Measurements from ENCODE around the gene OAS3.

Gene OAS3

DNA sequence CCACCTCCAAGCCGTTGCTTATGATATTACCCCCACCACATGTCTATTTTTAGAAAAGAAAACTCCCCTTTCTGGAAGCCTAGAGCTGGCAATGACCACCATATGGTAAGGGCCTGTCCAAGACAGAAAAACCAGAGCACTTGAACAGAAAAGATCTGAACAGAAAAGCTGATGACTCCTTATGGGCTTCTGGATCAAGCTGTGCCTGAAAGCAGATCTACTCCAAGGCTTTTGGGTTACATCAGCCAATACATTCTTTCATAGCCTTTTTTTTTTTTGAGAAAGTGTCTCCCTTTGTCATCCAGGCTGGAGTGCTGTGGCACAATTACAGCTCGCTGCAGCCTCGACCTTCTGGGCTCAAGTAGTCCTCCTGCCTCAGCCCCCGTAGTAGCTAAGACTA, 23.3 kb downstream of the OAS3 start:
- no peak for DNase-seq

GRCh38 chr12:112962561-112962960, 24.3 kb downstream of the OAS3 start:
- no peak for DNase-seq

DNA sequence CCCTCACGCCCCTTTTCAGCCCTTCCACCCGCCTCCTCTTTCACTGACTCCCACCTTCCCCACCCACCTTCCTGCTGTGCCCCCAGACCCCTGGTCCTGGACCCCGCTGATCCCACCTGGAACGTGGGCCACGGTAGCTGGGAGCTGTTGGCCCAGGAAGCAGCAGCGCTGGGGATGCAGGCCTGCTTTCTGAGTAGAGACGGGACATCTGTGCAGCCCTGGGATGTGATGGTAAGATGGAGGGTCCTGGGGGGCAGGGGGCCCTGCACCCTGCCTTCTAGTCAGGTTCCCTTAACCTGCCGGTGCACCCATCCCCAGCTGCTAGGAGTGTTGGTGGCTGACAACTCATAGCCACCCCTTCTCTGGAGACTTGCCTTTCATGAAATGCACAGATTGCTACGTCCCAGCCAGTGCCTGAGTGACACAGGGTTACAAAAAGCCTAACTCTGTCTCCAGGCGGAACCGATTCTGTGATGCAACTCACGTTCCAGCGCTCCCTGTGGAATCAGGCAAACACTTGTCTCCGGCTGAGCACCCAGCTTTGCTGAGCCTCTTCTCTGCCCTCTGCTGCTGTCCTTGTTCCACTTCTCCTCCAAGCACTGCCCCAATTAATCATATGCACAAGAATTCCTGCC, 25.1 kb downstream of the OAS3 start:
- no peak for DNase-seq

- no peak for DNase-seq
Observed at GRCh38 chr12:112964067-112964670, 25.9 kb downstream of the OAS3 start.

- DNase-seq, result no peak
Observed at GRCh38 chr12:112964915-112965314, 26.6 kb downstream of the OAS3 start.

GRCh38 chr12:112965643-112966042, 27.4 kb downstream of the OAS3 start:
- DNase-seq, result no peak

DNA sequence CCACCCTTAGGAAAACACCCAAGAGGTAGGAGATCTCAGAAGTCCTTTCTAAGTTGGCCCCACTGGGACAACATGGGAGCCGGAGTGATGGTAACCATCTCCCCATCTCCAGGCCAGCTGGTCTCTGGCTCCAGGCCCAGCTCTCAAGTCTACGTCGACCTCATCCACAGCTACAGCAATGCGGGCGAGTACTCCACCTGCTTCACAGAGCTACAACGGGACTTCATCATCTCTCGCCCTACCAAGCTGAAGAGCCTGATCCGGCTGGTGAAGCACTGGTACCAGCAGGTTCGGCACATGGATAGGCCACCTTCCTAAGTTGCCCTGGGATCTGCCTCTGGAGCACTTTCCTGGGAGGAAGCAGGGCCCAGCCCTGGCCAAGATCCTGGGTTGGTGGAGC, 29.0 kb downstream of the OAS3 start:
- DNase-seq, result no peak

- no peak for DNase-seq
Observed at GRCh38 chr12:112967858-112968257, 29.6 kb downstream of the OAS3 start.

GRCh38 chr12:112969547-112970306, 31.5 kb downstream of the OAS3 start:
- DNase-seq, result no peak

- no peak for DNase-seq
Observed at GRCh38 chr12:112970391-112970790, 32.1 kb downstream of the OAS3 start.

DNA sequence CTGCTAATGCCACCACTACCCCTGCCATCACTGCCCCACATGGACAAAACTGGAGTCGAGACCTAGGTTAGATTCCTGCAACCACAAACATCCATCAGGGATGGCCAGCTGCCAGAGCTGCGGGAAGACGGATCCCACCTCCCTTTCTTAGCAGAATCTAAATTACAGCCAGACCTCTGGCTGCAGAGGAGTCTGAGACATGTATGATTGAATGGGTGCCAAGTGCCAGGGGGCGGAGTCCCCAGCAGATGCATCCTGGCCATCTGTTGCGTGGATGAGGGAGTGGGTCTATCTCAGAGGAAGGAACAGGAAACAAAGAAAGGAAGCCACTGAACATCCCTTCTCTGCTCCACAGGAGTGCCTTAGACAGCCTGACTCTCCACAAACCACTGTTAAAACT, 33.0 kb downstream of the OAS3 start:
- peak; percentile 12 for DNase-seq

GRCh38 chr12:112973011-112973735, 34.9 kb downstream of the OAS3 start:
- DNase-seq, result no peak

- DNase-seq, result no peak
Observed at GRCh38 chr12:112973818-112974231, 35.6 kb downstream of the OAS3 start.

GRCh38 chr12:112974904-112975303, 36.6 kb downstream of the OAS3 start:
- DNase-seq, result no peak

DNA sequence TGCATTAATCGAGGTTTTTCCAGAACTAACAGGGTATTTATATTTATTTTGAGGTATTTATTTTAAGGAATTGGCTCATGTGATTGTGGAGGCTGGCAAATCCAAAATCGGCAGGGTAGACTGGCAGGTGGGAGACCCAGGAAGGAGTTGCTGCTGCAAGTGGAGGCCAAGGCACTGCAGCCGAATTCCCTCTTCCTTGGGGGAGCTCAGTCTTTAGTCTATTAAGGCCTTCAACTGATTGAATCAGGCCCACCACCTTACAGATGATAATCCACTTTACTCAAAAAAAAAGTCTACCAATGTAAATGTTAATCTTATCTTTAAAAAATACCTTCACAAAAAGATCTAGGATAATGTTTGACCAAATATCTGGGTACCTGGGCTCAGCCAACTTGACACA, 38.9 kb downstream of the OAS3 start:
- no peak for DNase-seq

- no peak for DNase-seq
Observed at GRCh38 chr12:112977641-112978040, 39.4 kb downstream of the OAS3 start.

- DNase-seq, result peak; percentile 7
Observed at GRCh38 chr12:112978163-112979040, 40.1 kb downstream of the OAS3 start, which contains the start of gene OAS2. Gene OAS2 (plus strand): TSS chr12:112978519. CDS start chr12:112978609, 90 bp downstream.

- DNase-seq, result no peak
Observed at GRCh38 chr12:112979041-112979680, 40.9 kb downstream of the OAS3 start.

- no peak for DNase-seq
Observed at GRCh38 chr12:112980491-112981158, 42.4 kb downstream of the OAS3 start.

DNA sequence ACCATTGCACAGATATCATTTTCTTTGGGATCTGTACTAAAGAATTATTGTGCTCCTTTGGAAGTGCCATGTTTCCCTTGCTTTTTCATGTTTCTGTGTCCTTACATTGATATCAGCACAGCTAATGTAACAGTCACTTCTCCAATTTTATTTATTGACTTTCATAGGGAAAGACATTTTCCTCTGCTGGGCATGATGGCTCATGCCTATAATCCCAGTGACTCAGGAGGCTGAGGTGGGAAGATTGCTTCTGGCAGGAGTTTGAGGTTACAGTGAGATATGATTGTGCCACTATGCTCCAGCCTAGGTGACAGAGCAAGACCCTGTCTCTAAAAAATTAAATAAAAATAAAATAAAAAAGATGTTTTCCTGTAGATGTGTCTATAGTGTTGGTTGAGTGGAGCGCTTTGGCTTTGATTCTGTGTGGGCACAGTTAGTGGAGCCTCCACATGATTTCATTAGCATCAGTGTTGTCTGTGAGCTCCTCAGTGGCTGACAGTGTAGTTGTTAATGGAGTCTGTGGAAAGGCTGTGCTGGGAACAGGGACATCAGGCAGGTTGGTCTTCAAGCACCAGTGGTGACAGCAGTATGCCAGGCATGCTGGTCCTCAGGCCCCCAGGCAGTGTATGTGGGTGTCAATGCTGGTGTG, 47.5 kb downstream of the OAS3 start:
- DNase-seq, result no peak

Data from eye (tissue), 1 donor.